ENCODE data around the gene KAZN. TPM values are rescaled to one million over a fixed set of nuclear protein-coding genes. Genes with fewer than 3 reads are reported as not detected.

The KAZN gene
- total RNA-seq, 4 donors from 2014 or later = 9.2 to 30.6 (median 21.2) TPM

GRCh38 chr1:14666373-14666772, 67.9 kb downstream of the KAZN start:
- DNase-seq (ENCODE audit: low spot score) (no peak), ATAC-seq (ENCODE audit: low FRiP score) (no peak)
- TF ChIP-seq CTCF (IDR thresholded peaks at IDR 0.05) = no peak

GRCh38 chr1:14666962-14667650, 68.6 kb downstream of the KAZN start:
- DNase-seq (ENCODE audit: low spot score) = no peak
- TF ChIP-seq CTCF (IDR thresholded peaks at IDR 0.05) = no peak
- ATAC-seq (ENCODE audit: low FRiP score) = no peak

- no peak for ATAC-seq (ENCODE audit: low FRiP score)
- TF ChIP-seq CTCF (IDR thresholded peaks at IDR 0.05) = no peak
- no peak for DNase-seq (ENCODE audit: low spot score)
Measured at GRCh38 chr1:14667651-14667984, 69.1 kb downstream of the KAZN start.

GRCh38 chr1:14668538-14668937, 70.1 kb downstream of the KAZN start:
- no peak for TF ChIP-seq CTCF (IDR thresholded peaks at IDR 0.05)
- ATAC-seq (ENCODE audit: low FRiP score) = no peak

GRCh38 chr1:14672005-14672404, 73.5 kb downstream of the KAZN start:
- no peak for ATAC-seq (ENCODE audit: low FRiP score)
- TF ChIP-seq CTCF (IDR thresholded peaks at IDR 0.05) = no peak
- no peak for DNase-seq (ENCODE audit: low spot score)

More at GRCh38 chr1:14668538-14668937, 70.1 kb downstream of the KAZN start:
- no peak for DNase-seq (ENCODE audit: low spot score)

GRCh38 chr1:14674030-14674429, 75.5 kb downstream of the KAZN start:
- DNase-seq (ENCODE audit: low spot score) (no peak), ATAC-seq (ENCODE audit: low FRiP score) (no peak)
- no peak for TF ChIP-seq CTCF (IDR thresholded peaks at IDR 0.05)

- no peak for TF ChIP-seq CTCF (IDR thresholded peaks at IDR 0.05)
- no peak for ATAC-seq (ENCODE audit: low FRiP score)
- no peak for DNase-seq (ENCODE audit: low spot score)
Measured at GRCh38 chr1:14676400-14676799, 77.9 kb downstream of the KAZN start.

Measured in omental fat pad (tissue), 4 donors.